ENCODE measurements around the gene CEP250.
"Not testable (repeated sequence)": the region's sequence is repeated elsewhere in the genome, so short reads cannot be mapped to it uniquely, and the experiment has no call there.

The CEP250 gene

DNA sequence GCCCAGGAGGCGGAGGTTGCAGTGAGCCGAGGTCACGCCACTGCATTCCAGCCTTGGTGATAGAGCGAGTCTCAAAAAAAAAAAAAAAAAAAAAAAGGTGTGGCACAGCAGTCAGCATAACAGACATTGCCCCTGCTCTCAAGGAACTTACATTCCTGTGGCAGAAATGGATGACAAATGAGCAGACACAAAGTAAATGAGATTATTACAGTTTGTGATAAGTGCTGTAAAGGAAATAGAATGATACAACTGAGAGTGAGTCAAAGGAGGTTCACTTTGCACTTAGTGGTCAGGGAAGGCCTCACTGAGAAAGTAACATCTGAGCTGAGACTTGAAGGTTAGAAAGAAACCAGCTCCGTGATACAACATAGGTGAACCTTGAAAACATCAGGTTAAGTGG is 36.4 kb downstream of the CEP250 start:
- no peak for DNase-seq (ENCODE audit: low spot score)

DNA sequence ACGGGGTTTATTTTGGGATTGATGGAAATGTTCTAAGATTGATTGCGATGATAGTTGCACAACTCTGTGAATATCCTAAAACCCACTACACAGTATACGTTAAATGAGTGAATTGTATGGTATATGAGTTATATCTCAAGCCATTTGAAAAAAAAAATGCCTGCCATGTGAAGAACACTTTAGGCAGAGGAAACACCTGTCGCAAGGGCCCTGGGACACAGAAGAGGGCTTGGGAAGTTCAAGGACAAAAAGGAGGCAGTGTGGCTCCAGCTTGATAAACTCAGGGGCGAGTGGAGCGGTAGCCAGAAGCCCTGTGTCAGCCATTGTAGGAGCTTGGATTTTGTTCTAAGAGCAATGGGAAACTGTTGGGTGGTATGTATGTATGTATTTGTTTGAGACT is 37.0 kb downstream of the CEP250 start:
- DNase-seq (ENCODE audit: low spot score) = no peak

DNA sequence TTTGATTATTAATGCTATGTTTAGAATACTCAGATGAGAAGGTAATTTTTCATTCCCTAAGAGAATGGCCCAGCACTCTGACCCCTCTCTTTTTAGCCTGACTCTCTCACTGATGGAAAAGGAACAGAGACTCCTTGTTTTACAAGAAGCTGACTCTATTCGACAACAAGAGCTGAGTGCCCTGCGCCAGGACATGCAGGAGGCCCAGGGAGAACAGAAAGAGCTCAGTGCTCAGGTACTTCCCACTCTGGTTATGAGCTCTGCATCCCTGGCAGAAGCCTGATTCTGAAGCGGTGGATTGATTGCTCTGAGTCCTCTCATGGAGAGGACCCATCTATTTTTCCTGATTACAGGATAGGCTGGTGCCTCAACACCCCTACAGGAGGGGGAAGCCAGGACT is 41.1 kb downstream of the CEP250 start:
- DNase-seq (ENCODE audit: low spot score) = no peak

DNA sequence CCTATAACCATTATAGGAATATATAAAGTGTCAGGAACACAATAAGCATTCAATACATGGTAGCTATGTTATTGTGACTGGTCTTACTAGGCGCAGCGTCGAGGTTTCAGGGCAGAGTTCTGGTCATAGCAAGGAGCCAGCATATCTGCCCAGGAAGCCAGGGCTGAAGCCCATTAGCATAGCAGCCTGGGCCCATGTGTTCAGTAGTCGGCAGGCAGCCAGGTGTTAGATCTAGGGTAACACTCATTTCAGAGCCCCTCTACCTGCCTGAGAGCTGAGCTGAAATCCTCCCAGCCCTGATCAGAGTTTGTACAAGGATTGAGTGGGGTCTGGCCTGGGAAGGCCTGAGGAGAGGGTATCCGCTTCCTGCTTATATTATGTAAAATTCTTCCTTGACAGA is 41.9 kb downstream of the CEP250 start:
- no peak for DNase-seq (ENCODE audit: low spot score)

DNA sequence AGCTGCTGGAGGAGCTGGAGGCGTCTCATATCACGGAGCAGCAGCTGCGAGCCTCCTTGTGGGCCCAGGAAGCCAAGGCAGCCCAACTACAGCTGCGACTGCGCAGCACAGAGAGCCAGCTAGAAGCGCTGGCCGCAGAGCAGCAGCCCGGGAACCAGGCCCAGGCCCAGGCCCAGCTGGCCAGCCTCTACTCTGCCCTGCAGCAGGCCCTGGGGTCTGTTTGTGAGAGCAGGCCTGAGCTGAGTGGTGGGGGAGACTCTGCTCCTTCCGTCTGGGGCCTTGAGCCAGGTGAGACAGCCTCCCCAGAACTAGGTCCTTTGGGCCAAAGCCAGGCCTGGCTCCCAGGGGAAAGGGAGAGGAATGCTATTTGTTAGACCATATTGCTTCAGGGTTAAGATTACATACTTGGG is 42.4 kb downstream of the CEP250 start:
- no peak for DNase-seq (ENCODE audit: low spot score)

DNA sequence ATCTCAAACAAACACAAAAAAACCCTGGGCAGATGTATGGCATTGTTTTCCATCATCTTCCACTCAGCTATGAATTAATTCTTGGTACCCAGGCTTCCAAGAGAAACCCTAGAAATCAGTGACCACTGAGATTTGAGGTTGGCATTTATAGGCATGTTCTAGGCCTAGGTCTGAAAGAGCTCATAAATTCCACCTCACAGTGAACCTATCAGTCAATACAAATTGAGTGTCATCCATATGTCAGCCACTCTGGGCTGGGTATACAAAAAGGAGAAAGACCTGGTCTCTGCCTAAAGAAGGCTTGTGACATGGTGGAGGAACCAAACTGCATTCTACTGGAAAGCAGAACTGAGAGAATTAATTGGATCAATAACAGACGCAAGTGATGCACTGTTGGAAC is 43.9 kb downstream of the CEP250 start:
- DNase-seq (ENCODE audit: low spot score) = no peak

DNA sequence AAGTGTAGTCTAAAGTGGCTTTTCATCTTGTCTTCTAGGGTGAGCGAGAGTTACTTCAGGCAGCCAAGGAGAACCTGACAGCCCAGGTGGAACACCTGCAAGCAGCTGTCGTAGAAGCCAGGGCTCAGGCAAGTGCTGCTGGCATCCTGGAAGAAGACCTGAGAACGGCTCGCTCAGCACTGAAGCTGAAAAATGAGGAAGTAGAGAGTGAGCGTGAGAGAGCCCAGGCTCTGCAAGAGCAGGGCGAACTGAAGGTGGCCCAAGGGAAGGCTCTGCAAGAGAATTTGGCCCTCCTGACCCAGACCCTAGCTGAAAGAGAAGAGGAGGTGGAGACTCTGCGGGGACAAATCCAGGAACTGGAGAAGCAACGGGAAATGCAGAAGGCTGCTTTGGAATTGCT is 47.0 kb downstream of the CEP250 start:
- no peak for DNase-seq (ENCODE audit: low spot score)

DNA sequence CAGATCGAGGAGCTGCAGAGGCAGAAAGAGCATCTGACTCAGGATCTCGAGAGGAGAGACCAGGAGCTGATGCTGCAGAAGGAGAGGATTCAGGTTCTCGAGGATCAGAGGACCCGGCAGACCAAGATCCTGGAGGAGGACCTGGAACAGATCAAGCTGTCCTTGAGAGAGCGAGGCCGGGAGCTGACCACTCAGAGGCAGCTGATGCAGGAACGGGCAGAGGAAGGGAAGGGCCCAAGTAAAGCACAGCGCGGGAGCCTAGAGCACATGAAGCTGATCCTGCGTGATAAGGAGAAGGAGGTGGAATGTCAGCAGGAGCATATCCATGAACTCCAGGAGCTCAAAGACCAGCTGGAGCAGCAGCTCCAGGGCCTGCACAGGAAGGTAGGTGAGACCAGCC is 47.9 kb downstream of the CEP250 start:
- DNase-seq (ENCODE audit: low spot score) = no peak

DNA sequence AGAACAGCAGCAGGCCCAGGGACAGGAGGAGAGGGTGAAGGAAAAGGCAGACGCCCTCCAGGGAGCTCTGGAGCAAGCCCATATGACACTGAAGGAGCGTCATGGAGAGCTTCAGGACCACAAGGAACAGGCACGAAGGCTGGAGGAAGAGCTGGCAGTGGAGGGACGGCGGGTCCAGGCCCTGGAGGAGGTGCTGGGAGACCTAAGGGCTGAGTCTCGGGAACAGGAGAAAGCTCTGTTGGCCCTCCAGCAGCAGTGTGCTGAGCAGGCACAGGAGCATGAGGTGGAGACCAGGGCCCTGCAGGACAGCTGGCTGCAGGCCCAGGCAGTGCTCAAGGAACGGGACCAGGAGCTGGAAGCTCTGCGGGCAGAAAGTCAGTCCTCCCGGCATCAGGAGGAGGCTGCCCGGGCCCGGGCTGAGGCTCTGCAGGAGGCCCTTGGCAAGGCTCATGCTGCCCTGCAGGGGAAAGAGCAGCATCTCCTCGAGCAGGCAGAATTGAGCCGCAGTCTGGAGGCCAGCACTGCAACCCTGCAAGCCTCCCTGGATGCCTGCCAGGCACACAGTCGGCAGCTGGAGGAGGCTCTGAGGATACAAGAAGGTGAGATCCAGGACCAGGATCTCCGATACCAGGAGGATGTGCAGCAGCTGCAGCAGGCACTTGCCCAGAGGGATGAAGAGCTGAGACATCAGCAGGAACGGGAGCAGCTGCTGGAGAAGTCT is 48.6 kb downstream of the CEP250 start:
- DNase-seq (ENCODE audit: low spot score) = no peak

DNA sequence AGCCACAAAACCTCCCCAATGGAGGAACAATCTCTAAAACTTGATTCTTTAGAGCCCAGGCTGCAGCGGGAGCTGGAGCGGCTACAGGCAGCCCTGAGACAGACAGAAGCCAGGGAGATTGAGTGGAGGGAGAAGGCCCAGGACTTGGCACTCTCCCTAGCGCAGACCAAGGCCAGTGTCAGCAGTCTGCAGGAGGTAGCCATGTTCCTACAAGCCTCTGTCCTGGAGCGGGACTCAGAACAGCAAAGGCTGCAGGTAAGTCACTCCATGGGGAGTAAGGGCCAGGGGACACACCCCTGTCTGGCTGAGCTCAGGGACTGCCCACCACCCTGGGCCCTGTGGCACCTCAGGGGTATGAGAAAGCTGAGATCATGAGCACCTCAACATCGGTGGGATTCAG is 49.4 kb downstream of the CEP250 start:
- DNase-seq (ENCODE audit: low spot score) = no peak

DNA sequence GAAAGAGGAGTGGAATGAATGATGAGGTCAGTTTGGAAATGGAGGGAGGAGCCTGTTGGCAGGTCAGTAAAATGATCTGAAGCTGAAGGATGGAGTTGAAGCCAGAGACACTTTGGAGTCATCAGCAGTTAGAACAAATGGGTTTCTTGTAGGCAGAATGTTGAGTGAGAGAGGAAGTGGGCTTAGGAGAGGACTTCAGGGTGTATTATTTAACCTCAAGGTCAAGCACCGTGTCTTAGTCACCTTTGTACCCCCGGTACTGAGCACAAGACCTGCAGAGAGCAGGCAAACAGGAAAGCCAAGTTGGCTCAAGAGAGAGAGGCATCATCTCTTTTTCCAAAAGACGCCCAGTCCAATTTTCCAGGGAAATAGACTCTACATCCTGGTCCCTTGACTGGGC is 50.8 kb downstream of the CEP250 start:
- no peak for DNase-seq (ENCODE audit: low spot score)

DNA sequence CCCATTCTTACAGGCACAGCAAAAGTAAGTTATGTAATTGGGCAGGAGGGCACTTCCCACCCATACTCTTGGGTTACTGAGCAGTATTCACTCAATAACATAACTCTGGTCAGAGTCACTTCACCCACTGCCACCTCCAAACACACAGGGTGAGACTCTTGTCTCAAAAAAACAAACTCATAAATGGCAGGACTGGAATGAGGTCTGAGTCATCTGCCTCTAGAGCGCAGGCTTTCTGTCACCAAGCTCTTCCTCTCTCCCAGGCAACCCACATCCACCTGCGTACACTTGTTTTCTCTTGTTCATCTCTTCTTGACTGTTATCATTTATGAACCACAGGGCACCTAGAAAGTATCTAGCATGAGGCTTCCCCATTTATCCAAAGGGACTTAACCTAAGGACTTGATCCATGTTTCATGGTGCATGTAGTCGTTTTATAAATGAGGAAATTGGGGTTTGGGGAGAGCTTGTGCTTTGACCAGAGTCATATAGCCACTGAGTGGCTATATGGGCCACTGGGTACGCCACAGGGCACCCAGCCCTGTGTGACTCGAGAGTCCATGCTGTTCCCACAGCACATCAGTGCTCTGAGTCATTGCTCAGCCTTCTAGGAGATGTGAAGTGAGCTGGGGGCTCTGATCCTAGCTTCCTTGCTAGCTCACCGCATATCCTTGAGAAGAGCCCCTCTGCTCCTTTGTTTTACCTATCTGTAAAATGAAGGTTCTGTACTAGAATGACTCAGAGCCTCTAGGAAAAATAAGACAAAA is 51.7 kb downstream of the CEP250 start:
- no peak for DNase-seq (ENCODE audit: low spot score)

DNA sequence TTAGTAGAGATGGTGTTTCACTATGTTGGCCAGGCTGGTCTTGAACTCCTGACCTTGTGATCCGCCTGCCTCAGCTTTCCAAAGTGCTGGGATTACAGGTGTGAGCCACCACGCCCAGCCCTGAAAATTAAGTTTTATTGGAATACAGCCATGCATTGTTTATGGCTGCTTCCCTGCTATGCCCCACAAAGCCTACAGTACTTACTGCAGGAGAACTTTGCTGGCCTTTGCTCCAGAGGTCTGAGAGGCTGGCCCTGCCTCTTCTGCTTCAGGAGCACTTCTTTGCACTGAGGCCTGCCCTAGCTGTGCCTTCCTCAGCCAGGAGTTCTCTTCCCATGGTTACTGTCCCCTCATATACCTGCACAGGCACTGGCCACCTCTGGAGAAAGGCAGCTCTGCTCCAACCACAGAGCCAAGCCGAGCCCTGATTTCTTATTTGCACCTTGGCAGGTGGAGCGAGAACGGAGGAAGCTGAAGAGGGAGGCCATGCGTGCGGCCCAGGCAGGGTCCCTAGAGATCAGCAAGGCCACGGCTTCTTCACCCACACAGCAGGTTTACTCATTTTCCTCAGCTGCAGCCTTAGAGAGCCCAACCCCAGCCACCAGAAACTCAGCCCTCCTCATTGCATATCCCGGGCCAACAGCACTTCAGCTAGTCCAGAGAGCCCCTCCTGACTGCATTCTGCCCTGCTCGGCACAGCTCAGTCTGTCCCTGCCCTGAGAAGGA is 53.3 kb downstream of the CEP250 start:
- no peak for DNase-seq (ENCODE audit: low spot score)

DNA sequence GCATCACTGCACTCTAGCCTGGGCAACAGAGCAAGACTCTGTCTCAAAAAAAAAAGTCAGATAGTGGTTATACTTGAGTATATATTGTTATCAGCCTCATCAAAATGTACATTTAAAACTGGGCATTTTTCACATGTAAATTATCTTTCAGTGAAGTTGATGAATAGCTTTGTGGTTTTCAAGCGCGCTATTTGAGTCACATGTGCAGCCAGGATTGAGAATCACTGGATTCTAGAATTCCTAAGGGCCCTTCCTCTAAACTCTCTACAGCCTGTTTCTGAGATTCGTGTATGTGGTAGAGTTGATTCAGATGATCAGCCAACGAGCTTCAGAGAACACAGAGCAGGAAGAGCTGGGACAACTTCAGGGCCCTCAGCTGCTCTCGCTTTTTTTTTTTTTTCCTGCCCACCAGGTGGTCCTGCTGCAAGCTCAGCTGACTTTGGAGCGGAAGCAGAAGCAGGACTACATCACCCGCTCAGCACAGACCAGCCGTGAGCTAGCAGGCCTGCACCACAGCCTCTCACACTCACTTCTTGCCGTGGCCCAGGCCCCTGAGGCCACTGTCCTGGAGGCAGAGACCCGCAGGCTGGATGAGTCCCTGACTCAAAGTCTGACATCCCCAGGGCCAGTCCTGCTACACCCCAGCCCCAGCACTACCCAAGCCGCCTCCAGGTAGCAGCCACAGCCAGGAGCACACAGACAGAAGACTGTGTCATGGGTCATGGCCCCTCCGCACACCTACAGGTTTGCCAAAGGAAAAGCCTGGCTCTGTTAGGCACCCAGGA is 55.7 kb downstream of the CEP250 start:
- no peak for DNase-seq (ENCODE audit: low spot score)

DNA sequence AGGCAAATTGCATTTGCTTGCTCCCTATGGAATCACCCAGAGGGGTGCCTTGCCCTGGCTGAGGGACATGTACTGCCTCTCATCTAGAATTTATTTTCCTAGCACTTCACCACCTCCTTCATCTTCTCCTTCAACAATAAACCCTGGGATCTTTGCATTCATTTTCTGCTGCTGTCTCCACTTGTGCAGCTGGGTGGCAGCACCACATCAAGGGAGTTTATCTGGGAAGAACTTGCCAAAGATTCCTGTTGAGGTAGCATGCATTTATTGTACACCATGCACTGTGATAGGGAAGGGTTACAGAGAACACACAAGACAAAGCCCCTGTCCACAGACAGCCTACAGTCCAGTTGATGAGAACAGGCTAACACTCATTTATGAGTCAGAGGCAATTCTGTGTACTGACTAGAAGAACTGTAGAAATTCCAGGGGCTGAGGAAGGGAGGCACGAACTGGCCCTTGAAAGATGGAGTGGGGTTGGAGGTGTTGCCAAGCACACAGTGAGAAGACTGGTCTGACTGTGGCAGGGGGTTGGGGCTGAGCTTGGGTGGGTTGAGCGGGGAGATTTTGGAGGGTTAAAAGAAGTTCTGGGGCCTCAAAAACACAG is 56.5 kb downstream of the CEP250 start:
- peak; percentile 42 for DNase-seq (ENCODE audit: low spot score)

DNA sequence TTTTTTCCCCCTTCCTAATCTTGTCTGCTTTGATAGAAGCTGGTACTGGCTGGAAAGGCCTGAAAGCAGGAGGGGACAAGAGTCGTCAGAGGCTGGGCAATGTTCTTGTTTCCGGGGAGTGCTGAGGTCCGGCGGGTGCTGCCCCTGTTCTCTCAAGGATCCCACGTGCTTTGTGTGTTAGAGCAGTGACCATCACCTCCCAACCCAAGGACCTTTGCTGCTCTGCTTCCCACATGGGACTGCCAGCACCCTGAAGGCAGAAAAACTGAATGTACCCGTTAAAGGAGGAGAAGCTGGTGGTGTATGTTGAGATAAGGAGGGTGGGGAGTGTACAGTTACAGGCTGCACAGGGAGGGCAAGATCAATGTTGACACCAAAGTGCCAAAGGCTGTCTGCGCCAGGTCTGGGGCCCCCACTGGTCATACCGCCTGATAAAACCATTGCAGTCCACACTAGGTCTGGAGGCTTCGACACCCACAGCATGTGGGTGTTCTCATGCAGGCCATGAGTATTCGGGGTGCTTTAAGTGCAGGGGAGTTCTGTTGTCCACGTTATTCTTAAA is 59.1 kb downstream of the CEP250 start:
- DNase-seq (ENCODE audit: low spot score) = no peak

DNA sequence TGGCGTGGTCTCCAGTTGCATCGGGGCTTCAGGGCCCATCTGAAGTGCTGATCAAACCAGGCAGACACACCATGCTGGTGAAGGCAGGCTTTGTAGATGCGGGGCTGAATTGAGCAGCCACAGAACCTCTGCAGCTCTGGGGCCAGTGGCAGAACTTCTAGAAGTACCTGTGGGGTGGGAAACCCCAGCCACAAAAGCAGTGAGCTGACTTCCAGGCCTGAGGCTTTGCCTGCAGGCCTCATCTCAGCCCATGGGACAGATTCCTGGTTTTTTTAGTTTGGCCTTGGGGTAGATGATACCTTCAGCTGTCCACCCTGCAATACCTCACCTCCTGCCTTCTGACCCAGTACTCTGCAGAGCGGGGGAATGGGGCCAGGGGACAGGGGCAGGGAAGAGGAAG is 59.9 kb downstream of the CEP250 start:
- no peak for DNase-seq (ENCODE audit: low spot score)

DNA sequence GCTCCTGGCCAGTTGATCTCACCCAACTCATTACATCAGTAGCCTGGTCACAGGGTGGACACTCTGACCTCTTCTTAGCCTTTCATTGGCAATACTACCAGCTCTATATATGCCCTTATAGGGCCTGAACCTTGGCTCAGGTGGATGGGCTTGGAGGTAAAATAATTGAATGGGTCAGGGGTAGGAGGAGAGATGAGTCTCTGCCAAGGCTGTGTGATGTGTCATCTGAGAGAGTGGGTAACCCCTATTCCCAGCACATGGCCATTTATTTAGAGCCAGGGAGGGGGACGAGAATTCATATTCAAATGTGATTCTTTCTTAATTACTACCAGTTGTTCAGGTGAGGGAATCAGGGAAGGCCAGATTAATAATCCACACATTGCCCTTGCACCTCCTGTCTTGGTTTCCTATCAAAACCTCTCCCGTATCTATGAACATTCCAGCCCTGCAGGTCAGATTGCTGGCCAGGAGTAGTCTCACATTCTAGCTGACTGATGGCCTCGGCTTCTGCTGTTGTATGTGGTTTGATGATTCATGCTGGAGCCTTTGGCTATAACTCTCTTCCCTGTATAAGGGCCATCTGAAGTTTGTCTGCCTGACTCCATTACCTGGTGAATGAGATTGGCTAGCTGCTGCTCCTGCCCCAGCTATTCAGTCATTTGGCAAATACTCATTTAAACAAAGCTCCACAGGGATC is 60.7 kb downstream of the CEP250 start:
- DNase-seq (ENCODE audit: low spot score) = no peak

DNA sequence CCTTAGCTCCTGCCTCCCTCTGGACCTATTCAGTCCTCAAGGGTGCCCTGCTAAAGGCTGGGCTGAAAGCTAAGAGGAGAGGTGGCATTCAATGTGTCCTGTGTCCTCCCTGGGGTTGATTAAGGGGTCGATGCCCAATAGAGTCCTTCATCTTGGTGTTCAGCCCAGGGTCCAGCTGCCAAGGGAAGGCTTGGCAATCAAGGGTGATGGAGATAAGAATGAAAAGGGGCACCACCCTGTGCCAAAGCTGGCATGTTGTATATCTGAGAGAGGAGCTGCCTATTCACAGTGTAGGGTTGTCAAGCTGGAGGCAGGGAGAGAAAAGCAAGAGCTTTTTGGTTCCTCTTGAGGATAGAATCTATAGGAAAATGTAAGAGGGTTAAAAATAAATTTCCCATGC is 61.7 kb downstream of the CEP250 start:
- no peak for DNase-seq (ENCODE audit: low spot score)

DNA sequence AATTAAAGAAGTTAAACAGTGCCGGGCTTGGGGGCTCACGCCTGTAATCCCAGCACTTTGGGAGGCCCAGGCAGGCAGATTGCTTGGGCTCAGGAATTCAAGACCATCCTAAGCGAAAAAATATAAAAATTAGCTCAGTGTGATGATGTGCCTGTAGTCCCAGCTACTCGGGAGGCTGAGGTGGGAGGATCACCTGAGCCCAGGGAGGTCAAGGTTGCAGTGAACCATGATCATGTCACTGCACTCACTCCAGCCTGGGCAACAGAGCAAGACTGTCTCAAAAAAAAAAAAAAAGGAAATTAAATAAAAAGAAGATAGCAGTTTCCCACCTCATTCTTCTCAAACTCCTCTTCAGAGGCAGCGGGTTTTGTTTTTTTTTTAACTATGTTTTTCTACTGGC is 62.4 kb downstream of the CEP250 start:
- not testable (repeated sequence) for DNase-seq (ENCODE audit: low spot score)

DNA sequence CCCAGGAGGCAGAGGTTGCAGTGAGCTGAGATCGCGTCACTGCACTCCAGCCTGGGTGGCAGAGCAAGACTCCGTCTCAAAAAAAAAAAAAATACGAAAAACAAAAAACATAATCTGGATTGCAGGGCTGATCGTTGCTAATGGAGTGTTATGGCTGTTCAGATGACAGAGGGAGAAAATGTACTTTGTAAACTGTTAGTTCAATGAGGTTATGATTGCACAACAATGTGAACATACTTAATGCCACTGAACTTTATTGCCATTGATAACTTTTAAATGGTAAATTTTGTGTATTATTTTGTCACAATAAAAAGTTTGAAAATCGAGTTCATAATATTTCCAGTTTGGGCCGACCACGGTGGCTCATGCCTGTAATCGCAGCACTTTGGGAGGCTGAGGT is 63.6 kb downstream of the CEP250 start:
- DNase-seq (ENCODE audit: low spot score) = no peak

Measured in HuH-7.5 (cell line).